Measurements from ENCODE around the gene RASGRF1. TPM values are rescaled to one million over a fixed set of nuclear protein-coding genes. Genes with fewer than 3 reads are reported as not detected.

The RASGRF1 gene
- polyA plus RNA-seq, 3 donors = 0.13 to 1.1 (median 0.79) TPM

DNA sequence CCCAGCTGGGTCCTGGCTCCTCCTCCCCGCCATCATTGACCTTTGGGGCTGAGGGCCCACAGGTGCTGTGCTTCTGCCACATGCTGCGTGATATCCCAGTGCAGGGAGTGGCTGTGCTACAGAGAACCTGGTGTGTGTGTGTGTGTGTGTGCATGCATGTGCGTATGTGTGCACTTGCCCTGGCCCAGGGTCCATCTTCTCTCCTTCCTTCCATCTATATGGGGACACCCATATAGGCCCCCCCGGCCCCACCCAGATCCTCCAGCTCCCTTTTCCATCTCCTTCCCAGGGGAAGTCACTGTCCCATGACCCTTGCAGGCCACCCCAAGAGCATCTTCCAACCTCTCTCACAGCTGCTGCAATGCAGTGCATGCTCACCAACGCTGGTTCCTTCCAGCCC lies 12.6 kb downstream of the RASGRF1 start:
- WGBS, 3 donors = 90 to 93% (median 91%) methylated on average over 5 of the region's 5 CpGs
- H3K27ac ChIP-seq (ENCODE audit: low read depth, low read length) = no peak overlapping the region

DNA sequence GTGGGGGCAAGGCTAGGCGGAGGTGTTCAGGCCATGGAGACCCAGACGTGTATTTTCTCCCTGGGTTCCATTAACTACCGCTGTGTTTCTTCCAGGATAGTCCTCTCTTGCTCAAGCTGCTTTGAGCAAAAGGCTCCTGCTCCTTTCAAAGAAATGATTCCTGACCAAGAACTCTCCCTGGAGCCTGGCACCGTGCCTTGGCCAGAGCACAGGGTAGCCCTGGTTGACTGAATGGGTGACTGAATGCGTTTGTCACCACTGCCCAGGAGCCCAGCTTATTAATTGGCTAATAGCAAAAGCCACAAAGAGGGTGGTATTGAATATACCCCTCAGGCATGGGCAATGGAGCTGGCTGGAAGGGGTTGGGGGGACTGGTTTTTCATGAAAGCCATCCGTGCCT lies 13.9 kb downstream of the RASGRF1 start:
- H3K27ac ChIP-seq (ENCODE audit: low read depth, low read length) = no peak overlapping the region
- WGBS, 3 donors = 73 to 86% (median 83%) methylated on average over 6 of the region's 6 CpGs

DNA sequence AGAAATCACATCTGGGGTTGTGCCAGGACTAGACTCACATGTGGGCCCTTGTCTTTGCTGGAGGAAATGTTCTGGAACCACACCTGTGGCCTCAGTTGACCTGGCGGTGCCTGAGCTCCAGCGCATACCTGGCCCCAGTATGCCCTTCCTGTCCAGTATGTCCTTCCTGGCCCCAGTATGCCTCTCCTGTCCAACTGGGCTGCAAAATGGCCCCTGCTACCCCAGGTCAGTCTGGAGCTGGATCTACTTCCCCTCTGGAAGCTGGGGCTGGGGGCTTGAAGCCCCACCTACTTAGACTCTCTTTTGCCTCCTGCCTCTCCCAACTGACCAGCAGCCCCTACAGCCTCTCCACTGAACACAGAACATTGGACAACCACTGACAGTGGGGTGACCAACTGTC lies 15.3 kb downstream of the RASGRF1 start:
- WGBS, 3 donors = 65 to 98% (median 93%) methylated on average over 2 of the region's 2 CpGs
- no peak overlapping the region for H3K27ac ChIP-seq (ENCODE audit: low read depth, low read length)

DNA sequence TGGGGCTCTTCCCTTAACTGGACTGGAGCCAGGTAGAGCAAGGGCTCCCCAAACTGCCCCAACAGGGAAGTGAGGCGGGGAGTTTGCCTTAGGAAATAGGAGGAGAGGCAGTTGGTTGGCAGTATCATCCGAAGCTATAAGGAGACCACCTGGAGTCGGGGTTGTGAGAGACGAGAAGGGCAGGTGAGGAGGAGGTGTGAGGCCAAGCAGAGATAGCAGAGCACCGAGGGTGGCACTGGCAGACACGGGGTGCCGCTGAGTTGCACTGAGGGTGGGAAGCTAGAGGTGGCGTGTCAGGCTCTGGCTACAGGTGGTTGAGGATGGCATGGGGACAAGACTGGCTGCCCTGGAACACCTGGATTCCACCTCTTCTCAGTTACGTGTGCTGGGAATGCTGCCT lies 17.2 kb downstream of the RASGRF1 start:
- no peak overlapping the region for H3K27ac ChIP-seq (ENCODE audit: low read depth, low read length)
- 78 to 85% (median 82%) methylated on average over 9 of the region's 9 CpGs for WGBS, 3 donors

DNA sequence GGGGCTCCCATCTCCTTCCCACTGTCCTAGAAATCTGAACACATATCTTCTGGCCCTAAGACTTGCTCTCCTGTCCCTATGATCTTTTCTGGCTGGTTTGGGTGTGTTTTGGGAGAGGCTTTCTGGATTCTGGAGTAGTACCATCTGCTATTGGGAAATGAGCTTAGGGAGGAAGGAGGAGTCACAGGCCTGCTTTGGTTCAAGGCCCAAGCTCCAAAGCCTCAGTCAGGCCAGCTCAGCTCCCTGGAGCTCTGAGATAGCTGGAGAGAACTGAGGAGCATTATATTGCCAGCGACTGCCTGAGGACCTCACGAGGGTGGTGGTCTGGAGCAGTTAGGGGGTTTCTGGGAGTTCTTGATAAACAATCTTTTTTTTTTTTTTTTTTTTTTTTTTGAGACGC lies 18.7 kb downstream of the RASGRF1 start:
- no peak overlapping the region for H3K27ac ChIP-seq (ENCODE audit: low read depth, low read length)
- 65 to 79% (median 73%) methylated on average over 2 to 3 of the region's 3 CpGs for WGBS, 3 donors

DNA sequence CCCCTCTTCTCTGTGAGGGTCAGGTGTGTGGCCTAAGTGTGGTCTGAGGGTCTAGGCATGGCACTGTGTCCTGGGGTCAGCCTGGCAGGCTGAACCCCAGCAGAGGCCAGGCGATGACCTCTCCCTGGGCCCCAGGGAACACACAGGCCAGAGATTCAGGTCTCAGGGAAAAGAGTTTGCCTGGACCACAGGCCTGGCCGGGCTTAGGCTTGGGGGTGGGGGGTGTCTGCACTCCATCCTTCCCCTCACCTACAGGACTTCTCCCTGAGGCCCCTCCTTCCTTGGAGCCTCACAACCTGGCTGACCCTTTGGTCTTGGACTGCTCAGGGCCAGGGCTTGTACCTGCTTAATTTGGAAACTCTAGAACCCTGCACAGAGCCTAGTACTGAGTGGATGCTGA lies 21.8 kb downstream of the RASGRF1 start:
- no peak overlapping the region for H3K27ac ChIP-seq (ENCODE audit: low read depth, low read length)
- 83 to 96% (median 84%) methylated on average over 2 of the region's 2 CpGs for WGBS, 3 donors

DNA sequence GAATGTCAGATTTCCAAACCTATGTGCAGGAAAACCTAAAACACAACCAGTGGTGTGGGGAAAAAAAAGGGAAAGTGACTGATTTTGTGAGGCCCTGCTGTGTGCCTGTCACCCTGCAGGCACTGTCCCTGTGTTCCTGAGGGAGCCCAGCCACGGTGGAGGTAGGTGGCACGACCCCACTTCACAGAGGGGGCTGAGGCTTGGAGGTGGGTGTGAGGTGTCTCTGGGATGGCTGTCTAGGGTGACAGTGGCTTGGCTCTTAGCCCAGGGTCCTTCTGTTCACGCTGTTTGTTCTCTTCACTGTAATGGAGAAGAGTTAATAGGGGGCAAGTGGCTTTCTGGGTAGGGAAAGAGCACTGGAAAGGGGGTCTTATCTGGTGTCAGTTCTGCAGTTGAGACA lies 22.6 kb downstream of the RASGRF1 start:
- no peak overlapping the region for H3K27ac ChIP-seq (ENCODE audit: low read depth, low read length)
- 56 to 70% (median 60%) methylated on average over 3 of the region's 3 CpGs for WGBS, 3 donors

DNA sequence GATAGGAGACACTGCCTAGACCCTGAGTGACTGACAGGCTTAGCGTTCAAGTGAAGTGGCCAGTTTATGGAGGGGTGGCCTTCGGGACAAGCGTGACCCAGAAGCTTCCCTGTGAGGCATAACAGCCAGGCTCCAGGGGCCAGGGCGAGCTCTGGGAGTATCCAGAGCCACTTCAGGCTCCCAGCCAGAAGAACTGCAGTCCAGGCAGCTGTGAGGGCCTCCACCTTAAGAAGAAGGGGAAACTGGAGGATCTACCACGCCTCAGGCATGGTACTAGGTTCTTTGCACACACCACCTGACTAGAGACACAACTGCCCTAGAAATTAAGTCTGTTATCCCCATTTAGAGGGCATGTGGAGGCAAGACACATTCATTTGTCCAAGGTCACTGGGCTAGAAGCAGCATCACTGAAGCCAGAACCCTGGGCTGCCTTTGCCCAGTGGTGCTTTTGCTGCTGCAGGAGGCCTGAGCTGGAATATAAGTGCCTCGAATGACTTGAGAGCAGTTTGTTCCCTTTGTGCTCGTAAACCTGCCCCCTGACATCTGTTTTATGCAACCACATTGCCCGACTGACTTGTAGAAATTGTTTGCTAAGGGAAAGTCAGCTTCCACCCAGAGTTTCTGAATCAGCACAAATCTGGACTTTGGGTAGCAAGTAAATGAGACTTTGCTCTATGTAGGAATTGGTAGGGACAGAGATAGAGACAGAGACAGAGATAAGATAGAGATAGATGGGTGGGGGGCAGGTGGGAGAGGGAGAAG lies 23.3 kb downstream of the RASGRF1 start:
- WGBS, 3 donors = 63 to 68% (median 65%) methylated on average over 8 of the region's 8 CpGs
- H3K27ac ChIP-seq (ENCODE audit: low read depth, low read length) = no peak overlapping the region

GRCh38 chr15:79066391-79067071 lies 24.0 kb downstream of the RASGRF1 start:
- WGBS, 3 donors = 59 to 83% (median 66%) methylated on average over 6 of the region's 6 CpGs
- no peak overlapping the region for H3K27ac ChIP-seq (ENCODE audit: low read depth, low read length)

DNA sequence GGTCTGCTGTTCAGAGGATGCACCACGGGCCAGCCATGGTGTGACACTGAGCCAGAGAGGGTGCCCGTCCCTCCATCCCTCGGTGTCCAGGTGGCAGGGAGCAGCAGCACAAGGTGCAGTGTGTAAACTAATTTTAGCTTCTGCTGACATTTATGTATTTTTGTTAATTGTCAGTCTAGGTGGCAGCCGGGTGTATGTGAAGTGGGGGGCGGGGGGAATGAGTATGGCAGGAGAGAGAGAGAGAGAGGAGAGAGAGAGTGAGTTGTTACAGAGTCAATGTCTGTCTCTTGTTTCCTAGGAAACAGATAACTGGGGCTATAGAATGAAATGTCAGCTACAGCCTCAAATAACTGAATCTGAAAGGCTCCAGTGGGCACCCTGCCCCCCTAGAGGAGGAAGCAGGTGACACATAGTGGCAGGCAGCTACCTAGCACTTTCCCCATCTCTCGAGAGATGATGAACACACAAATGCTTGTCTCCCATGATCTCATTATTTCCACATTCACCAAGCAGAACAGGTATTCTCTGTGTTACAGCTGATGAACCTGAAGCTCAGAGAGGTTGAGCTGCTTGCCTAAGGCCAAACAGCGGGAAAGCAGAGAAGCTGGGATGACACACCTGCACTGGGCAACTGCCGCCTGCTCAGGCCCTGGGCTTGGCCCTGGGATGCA lies 24.7 kb downstream of the RASGRF1 start:
- H3K27ac ChIP-seq (ENCODE audit: low read depth, low read length) = no peak overlapping the region
- WGBS, 3 donors = 72 to 87% (median 87%) methylated on average over 8 of the region's 8 CpGs

DNA sequence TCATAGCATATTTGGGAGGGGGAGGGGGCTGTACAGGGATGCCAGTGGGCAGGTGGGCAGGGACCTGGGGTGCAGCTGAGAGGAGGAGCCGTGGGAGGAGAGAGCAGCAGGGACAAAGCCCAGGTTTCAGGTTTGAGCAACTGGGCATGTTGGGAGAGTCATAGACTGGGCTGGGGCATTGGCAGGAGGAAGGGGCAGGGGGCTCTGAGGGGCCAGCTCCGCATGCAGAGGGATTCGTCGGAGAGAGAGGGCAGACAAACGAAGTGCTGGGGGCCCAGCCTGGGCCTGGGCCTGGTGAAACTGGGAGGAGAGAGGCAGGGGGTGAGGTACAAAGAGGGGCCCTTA lies 25.2 kb downstream of the RASGRF1 start:
- H3K27ac ChIP-seq (ENCODE audit: low read depth, low read length) = no peak overlapping the region
- WGBS, 3 donors = 67 to 84% (median 84%) methylated on average over 5 of the region's 5 CpGs

DNA sequence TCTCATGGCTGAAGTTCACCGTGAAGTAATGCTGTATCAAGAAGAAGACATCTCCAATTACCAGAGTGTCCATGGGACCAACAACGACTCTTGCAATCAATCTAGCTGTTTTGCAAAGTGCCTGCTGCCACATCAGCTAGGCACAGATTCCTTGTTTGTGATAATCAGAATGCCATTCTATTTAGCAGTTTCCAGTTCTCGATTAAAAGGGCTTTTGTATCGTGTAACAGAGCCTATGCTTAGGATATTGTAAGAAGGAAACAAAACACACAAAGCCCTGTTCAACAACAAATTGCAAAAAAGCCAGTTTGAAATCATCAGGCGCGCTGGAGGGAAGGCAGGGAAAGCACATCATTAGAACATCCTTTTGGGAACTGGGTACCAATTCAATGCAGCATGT lies 26.1 kb downstream of the RASGRF1 start:
- 81 to 90% (median 88%) methylated on average over 6 of the region's 6 CpGs for WGBS, 3 donors
- no peak overlapping the region for H3K27ac ChIP-seq (ENCODE audit: low read depth, low read length)

GRCh38 chr15:79060175-79060574 lies 30.4 kb downstream of the RASGRF1 start:
- 70 to 79% (median 72%) methylated on average over 4 of the region's 4 CpGs for WGBS, 3 donors

GRCh38 chr15:79059081-79059572 lies 31.5 kb downstream of the RASGRF1 start:
- H3K27ac ChIP-seq (ENCODE audit: low read depth, low read length) = no peak overlapping the region
- WGBS, 3 donors = 13 to 56% (median 34%) methylated on average over 1 of the region's 1 CpG

More at GRCh38 chr15:79060175-79060574, 30.4 kb downstream of the RASGRF1 start:
- no peak overlapping the region for H3K27ac ChIP-seq (ENCODE audit: low read depth, low read length)

DNA sequence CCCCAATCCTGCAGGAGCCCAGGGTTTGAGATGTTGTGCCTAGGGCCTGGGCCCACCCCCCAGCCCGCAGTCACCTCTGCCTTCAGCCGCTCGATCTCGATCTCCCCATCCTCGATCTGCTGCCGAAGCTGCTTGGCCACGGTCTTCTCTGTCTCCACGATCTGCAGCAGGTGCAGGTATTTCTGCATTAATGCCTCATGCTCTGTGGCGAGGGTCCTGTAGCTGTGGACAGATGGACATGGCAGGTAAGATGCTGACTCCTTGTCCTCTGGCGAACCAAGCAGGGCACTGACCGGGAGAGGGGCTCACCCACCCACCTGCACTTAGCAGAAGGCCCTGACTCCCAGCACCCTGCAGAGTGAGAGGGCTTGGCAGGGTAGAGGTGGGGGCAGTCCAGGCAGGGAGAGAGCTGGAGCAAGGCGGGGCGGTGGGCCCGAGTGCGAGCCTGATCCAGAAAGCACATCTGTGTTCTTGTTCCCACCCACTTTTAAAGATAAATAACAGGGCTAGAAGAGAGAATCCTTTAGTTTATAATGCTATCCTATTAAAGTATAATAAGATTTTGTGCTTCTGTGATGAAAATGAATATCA lies 32.2 kb downstream of the RASGRF1 start:
- H3K27ac ChIP-seq (ENCODE audit: low read depth, low read length) = no peak overlapping the region
- WGBS, 3 donors = 80 to 86% (median 83%) methylated on average over 15 of the region's 15 CpGs

DNA sequence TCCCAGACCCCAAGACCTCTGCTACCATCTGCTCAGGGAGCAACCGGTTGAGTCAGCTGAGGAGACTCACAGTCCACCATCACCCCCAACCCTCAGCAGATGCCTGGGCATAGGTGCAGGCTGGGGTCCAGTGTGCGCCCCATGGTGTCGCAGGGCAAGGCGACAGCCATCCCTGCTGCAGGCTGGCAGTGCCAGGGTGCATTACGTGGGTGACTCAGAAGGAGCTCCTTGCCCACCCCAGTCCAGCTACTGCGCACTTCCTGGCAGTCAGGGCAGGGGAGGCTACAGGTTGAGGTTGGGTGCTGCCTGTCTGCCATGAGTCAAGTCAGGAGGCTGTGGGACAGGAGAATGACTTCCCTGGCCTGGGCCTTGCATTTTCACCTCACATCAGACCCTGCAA lies 33.5 kb downstream of the RASGRF1 start:
- 89 to 95% (median 92%) methylated on average over 6 of the region's 6 CpGs for WGBS, 3 donors
- no peak overlapping the region for H3K27ac ChIP-seq (ENCODE audit: low read depth, low read length)

GRCh38 chr15:79054350-79054749 lies 36.2 kb downstream of the RASGRF1 start:
- whole genome bisulfite sequencing, 3 donors = 70 to 80% (median 77%) methylated on average over 3 of the region's 3 CpGs
- H3K27ac ChIP-seq (ENCODE audit: low read depth, low read length) = no peak overlapping the region

GRCh38 chr15:79053894-79054293 lies 36.7 kb downstream of the RASGRF1 start:
- 62 to 78% (median 76%) methylated on average over 2 of the region's 2 CpGs for WGBS, 3 donors
- H3K27ac ChIP-seq (ENCODE audit: low read depth, low read length) = no peak overlapping the region
